ENCODE data around the gene MSI2. TPM values are rescaled to one million over a fixed set of nuclear protein-coding genes. Genes with fewer than 3 reads are reported as not detected.

Gene MSI2
- total and polyA plus RNA-seq, 7 donors, result 12.6 to 25.8 (median 21.3) TPM

- no peaks in the 10 kb centered on the region for H3K36me3 ChIP-seq
- WGBS, 2 donors, result 81 to 91% methylated on average over 5 of the region's 5 CpGs
- peaks cover 0 to 12% (median 6%) of the 10 kb centered on the region in 4 donors for H3K4me1 ChIP-seq
- no peaks in the 10 kb centered on the region for H3K9me3 ChIP-seq
- no peaks in the 10 kb centered on the region for H3K27me3 ChIP-seq
- no peak overlapping the region for H3K4me3 ChIP-seq
- intact Hi-C loops (cut with DNase I), result no loop called here
- TF ChIP-seq POLR2AphosphoS5 (IDR thresholded peaks at IDR 0.05), result no peak
- no peak for TF ChIP-seq POLR2A (IDR thresholded peaks at IDR 0.05)
- TF ChIP-seq EP300 (IDR thresholded peaks at IDR 0.05), result no peak
- TF ChIP-seq CTCF (IDR thresholded peaks at IDR 0.05), result no peak
- no peak for DNase-seq
- H3K27ac ChIP-seq, result no peak overlapping the region
These were observed 236.8 kb downstream of the MSI2 start for GRCh38 chr17:57493171-57493570.

GRCh38 chr17:57493625-57494024 is 237.3 kb downstream of the MSI2 start:
- H3K9me3 ChIP-seq, result no peaks in the 10 kb centered on the region
- no peak for TF ChIP-seq EP300 (IDR thresholded peaks at IDR 0.05)
- H3K36me3 ChIP-seq, result no peaks in the 10 kb centered on the region
- H3K27me3 ChIP-seq, result no peaks in the 10 kb centered on the region
- WGBS, 2 donors, result 90 to 96% methylated on average over 6 of the region's 6 CpGs
- intact Hi-C loops (cut with DNase I), result no loop called here
- no peak overlapping the region for H3K27ac ChIP-seq
- H3K4me3 ChIP-seq, result no peak overlapping the region
- peaks cover 0 to 12% (median 6%) of the 10 kb centered on the region in 4 donors for H3K4me1 ChIP-seq
- DNase-seq, result no peak

GRCh38 chr17:57494443-57494842 is 238.1 kb downstream of the MSI2 start:
- 95 to 96% methylated on average over 5 of the region's 5 CpGs for WGBS, 2 donors
- intact Hi-C loops (cut with DNase I), result no loop called here
- no peaks in the 10 kb centered on the region for H3K27me3 ChIP-seq
- no peaks in the 10 kb centered on the region for H3K9me3 ChIP-seq
- H3K27ac ChIP-seq, result no peak overlapping the region
- no peak for DNase-seq
- no peaks in the 10 kb centered on the region for H3K36me3 ChIP-seq
- H3K4me1 ChIP-seq, result peaks cover 0 to 12% (median 6%) of the 10 kb centered on the region in 4 donors
- TF ChIP-seq POLR2AphosphoS5 (IDR thresholded peaks at IDR 0.05) (no peak), EP300 (IDR thresholded peaks at IDR 0.05) (no peak), POLR2A (IDR thresholded peaks at IDR 0.05) (no peak), CTCF (IDR thresholded peaks at IDR 0.05) (no peak)
- no peak overlapping the region for H3K4me3 ChIP-seq

GRCh38 chr17:57495771-57496170 is 239.4 kb downstream of the MSI2 start:
- 97 to 98% methylated on average over 6 of the region's 6 CpGs for WGBS, 2 donors
- H3K27me3 ChIP-seq, result no peaks in the 10 kb centered on the region
- H3K9me3 ChIP-seq, result no peaks in the 10 kb centered on the region
- H3K4me1 ChIP-seq, result peaks cover 0 to 5% (median 1%) of the 10 kb centered on the region in 4 donors
- H3K36me3 ChIP-seq, result no peaks in the 10 kb centered on the region
- intact Hi-C loops (cut with DNase I), result no loop called here
- H3K4me3 ChIP-seq, result no peak overlapping the region
- TF ChIP-seq POLR2A (IDR thresholded peaks at IDR 0.05) (no peak), CTCF (IDR thresholded peaks at IDR 0.05) (no peak), EP300 (IDR thresholded peaks at IDR 0.05) (no peak), POLR2AphosphoS5 (IDR thresholded peaks at IDR 0.05) (no peak)
- H3K27ac ChIP-seq, result no peak overlapping the region
- no peak for DNase-seq

GRCh38 chr17:57496382-57496781 is 240.1 kb downstream of the MSI2 start:
- no peaks in the 10 kb centered on the region for H3K36me3 ChIP-seq
- intact Hi-C loops (cut with DNase I), result no loop called here
- no peaks in the 10 kb centered on the region for H3K9me3 ChIP-seq
- H3K4me3 ChIP-seq, result no peak overlapping the region
- H3K27ac ChIP-seq, result no peak overlapping the region
- no peaks in the 10 kb centered on the region for H3K27me3 ChIP-seq
- TF ChIP-seq POLR2AphosphoS5 (IDR thresholded peaks at IDR 0.05), result no peak
- no peak for TF ChIP-seq CTCF (IDR thresholded peaks at IDR 0.05)
- no peak for TF ChIP-seq POLR2A (IDR thresholded peaks at IDR 0.05)
- no peak for TF ChIP-seq EP300 (IDR thresholded peaks at IDR 0.05)
- no peaks in the 10 kb centered on the region for H3K4me1 ChIP-seq
- WGBS, 2 donors, result 96% methylated on average over 11 of the region's 11 CpGs
- DNase-seq, result peak; percentile 54

Data from sigmoid colon (tissue), 7 donors.